HCT116 (cell line): Measurements from ENCODE around the gene ADD1. TPM values are rescaled to one million over a fixed set of nuclear protein-coding genes. Genes with fewer than 3 reads are reported as not detected.

ENCODE experiments used
- ATAC-seq: fragments of 200-7000 bp; cut with Tn5 transposase; 2 replicates; pipeline ENCODE4 v1.9.1; 2020; ENCODE audit warnings: mild to moderate bottlenecking, moderate library complexity
- BruUV-seq: library from RNA; stranded (reverse); fragments of 400-500 nt; replicated peaks from 2 replicates; lab custom pipeline; 2021; lab: Mats Ljungman, UMichigan
- CTCF ChIA-PET: fragments of 300-600 bp; sonication (Branson Sonifier 250); formaldehyde crosslinking; loops from one replicate; lab custom pipeline; 2021; ENCODE audit warnings: antibody characterized with exemption; lab: Charles Lee
- POLR2A ChIA-PET: fragments of 300-600, 350-600 bp; sonication (Branson Sonifier 250); formaldehyde crosslinking; loops from one replicate; lab custom pipeline; 2021; ENCODE audit warnings: antibody characterized with exemption; lab: Charles Lee
- RAD21 ChIA-PET, 2 experiments: fragments of 300-600 bp; sonication (Branson Sonifier 250); formaldehyde crosslinking; loops; one replicate each; lab custom pipeline; 2023; ENCODE audit warnings: low total read pairs in 2 of 2; ENCODE audit not compliant: uncharacterized antibody in 2 of 2, unreplicated experiment in 2 of 2, low non-redundant PET in 1 of 2; lab: Charles Lee
- DNase-seq: peaks from one replicate; pipeline ENCODE4 v3.0.0-alpha.2; 2010; ENCODE audit warnings: low read depth, low spot score
- H2AFZ ChIP-seq: fragments of 200-600 bp; shearing (Covaris generic), sonication (generic); 2 replicates; pipeline ENCODE4 v1.6.1; 2017; ENCODE audit warnings: low read depth, mixed run types, mixed read lengths, antibody characterized with exemption, low read length; ENCODE audit not compliant: poor library complexity, severe bottlenecking
- H3K27ac ChIP-seq: 2 replicates; pipeline ENCODE4 v1.5.1; 2012; ENCODE audit warnings: low read depth, low read length
- H3K27me3 ChIP-seq: fragments of 200-600 bp; sonication (generic); 2 replicates; pipeline ENCODE4 v1.6.1; 2016; ENCODE audit warnings: mixed run types, low read length, mixed read lengths; ENCODE audit not compliant: insufficient read depth
- H3K36me3 ChIP-seq, 2 experiments: fragments of 200-500 bp in 1 of 2; fragments of 200-600 bp in 1 of 2; sonication (Bioruptor generic) in 1 of 2; sonication (generic) in 1 of 2; 2 replicates each; pipeline versions ENCODE4 v1.5.1 to v1.6.1; 2014 to 2016; ENCODE audit warnings: low read length in 2 of 2, inconsistent platforms in 1 of 2, mixed read lengths in 1 of 2, mixed run types in 1 of 2; ENCODE audit not compliant: insufficient read depth in 2 of 2, control insufficient read depth in 1 of 2
- H3K4me1 ChIP-seq, 2 experiments: fragments of 200-600 bp in 1 of 2; sonication (generic) in 1 of 2; 2 replicates each; pipeline versions ENCODE4 v1.5.1 to v1.6.1; 2012 to 2017; ENCODE audit warnings: low read length in 2 of 2, inconsistent platforms in 1 of 2, mild to moderate bottlenecking in 1 of 2, mixed read lengths in 1 of 2, mixed run types in 1 of 2, moderate library complexity in 1 of 2; ENCODE audit not compliant: insufficient read depth in 2 of 2, control insufficient read depth in 1 of 2
- H3K4me2 ChIP-seq: fragments of 200-600 bp; sonication (generic); 2 replicates; pipeline ENCODE4 v1.6.1; 2017; ENCODE audit warnings: mixed run types, low read length, mixed read lengths
- H3K4me3 ChIP-seq, 2 experiments: fragments of 200-600 bp in 1 of 2; sonication (generic) in 1 of 2; replicated peaks in 1 of 2; 2 replicates each; pipeline ENCODE4 v1.5.1; 2011 to 2016; ENCODE audit warnings: low read length in 2 of 2, control low read depth in 1 of 2, low read depth in 1 of 2, mild to moderate bottlenecking in 1 of 2, mixed read lengths in 1 of 2, mixed run types in 1 of 2
- H3K79me2 ChIP-seq: fragments of 200-600 bp; sonication (generic); 2 replicates; pipeline ENCODE4 v1.6.1; 2017; ENCODE audit warnings: mild to moderate bottlenecking, mixed run types, low read length, moderate library complexity, mixed read lengths; ENCODE audit not compliant: insufficient read depth
- H3K9ac ChIP-seq: fragments of 200-600 bp; sonication (generic); 2 replicates; pipeline ENCODE4 v1.6.1; 2016; ENCODE audit warnings: low read length, mixed read lengths
- H3K9me2 ChIP-seq: fragments of 200-600 bp; sonication (generic), shearing (Covaris generic); 2 replicates; pipeline ENCODE4 v1.6.1; 2017; ENCODE audit warnings: mixed run types, mild to moderate bottlenecking, moderate library complexity; ENCODE audit not compliant: insufficient read depth
- H3K9me3 ChIP-seq, 2 experiments: fragments of 200-500 bp in 1 of 2; fragments of 200-600 bp in 1 of 2; sonication (Bioruptor generic) in 1 of 2; sonication (generic) in 1 of 2; 2 replicates each; pipeline ENCODE4 v1.6.1; 2014 to 2017; ENCODE audit warnings: low read length in 2 of 2, mixed read lengths in 2 of 2, inconsistent platforms in 1 of 2, low read depth in 1 of 2, mild to moderate bottlenecking in 1 of 2, mixed run types in 1 of 2, moderate library complexity in 1 of 2; ENCODE audit not compliant: control insufficient read depth in 1 of 2, insufficient read depth in 1 of 2
- H4K20me1 ChIP-seq: fragments of 200-600 bp; sonication (generic), shearing (Covaris generic); 2 replicates; pipeline ENCODE4 v1.6.1; 2017; ENCODE audit warnings: mixed run types, mild to moderate bottlenecking, moderate library complexity; ENCODE audit not compliant: insufficient read depth
- ATF3 ChIP-seq: IDR thresholded peaks from 2 replicates; pipeline ENCODE4 v1.6.1; 2012
- CBX3 ChIP-seq: IDR thresholded peaks from 2 replicates; pipeline ENCODE4 v1.6.1; 2012; ENCODE audit warnings: low read depth
- EGR1 ChIP-seq: IDR thresholded peaks from 2 replicates; pipeline ENCODE4 v1.6.1; 2012; ENCODE audit warnings: low read depth
- ELF1 ChIP-seq: IDR thresholded peaks from 2 replicates; pipeline ENCODE4 v1.6.1; 2012; ENCODE audit warnings: low read depth, borderline replicate concordance
- EZH2 ChIP-seq: fragments of 200-600 bp; sonication (generic); IDR thresholded peaks from 2 replicates; pipeline ENCODE4 v1.6.1; 2017; ENCODE audit warnings: antibody characterized with exemption, mixed run types
- EZH2phosphoT487 ChIP-seq: fragments of 200-600 bp; IDR thresholded peaks from 2 replicates; pipeline ENCODE4 v1.6.1; 2018; ENCODE audit warnings: antibody characterized with exemption, borderline replicate concordance
- POLR2AphosphoS5 ChIP-seq: IDR thresholded peaks from 2 replicates; pipeline ENCODE4 v1.6.1; 2011; ENCODE audit warnings: mild to moderate bottlenecking, low read depth, low read length, moderate library complexity
- RAD21 ChIP-seq: IDR thresholded peaks from 2 replicates; pipeline ENCODE4 v1.6.1; 2012; ENCODE audit warnings: low read depth, mild to moderate bottlenecking
- SIN3A ChIP-seq: IDR thresholded peaks from 2 replicates; pipeline ENCODE4 v1.6.1; 2012; ENCODE audit warnings: low read depth
- SP1 ChIP-seq: IDR thresholded peaks from 2 replicates; pipeline ENCODE4 v1.6.1; 2012; ENCODE audit warnings: low read depth
- SRF ChIP-seq: IDR thresholded peaks from 2 replicates; pipeline ENCODE4 v1.6.1; 2012; ENCODE audit warnings: low read depth
- TCF7L2 ChIP-seq: IDR thresholded peaks from 2 replicates; pipeline ENCODE4 v1.7.0; 2011; ENCODE audit warnings: borderline replicate concordance, inconsistent platforms; ENCODE audit not compliant: insufficient read depth, insufficient read length; ENCODE audit errors: extremely low read depth
- ZFX ChIP-seq: fragments of 450-650 bp; IDR thresholded peaks from 2 replicates; pipeline ENCODE4 v1.6.1; 2017
- ZNF274 ChIP-seq: fragments of 200-500 bp; sonication (Bioruptor generic); IDR thresholded peaks from 2 replicates; pipeline ENCODE4 v1.6.1; 2014; ENCODE audit warnings: mild to moderate bottlenecking, low read depth, low read length, inconsistent platforms
- intact Hi-C: fragments of 100-400 bp; cut with micrococcal nuclease; formaldehyde crosslinking; loops from 2 replicates; pipeline ENCODE4 v1.10.0; 2022
- total RNA-seq: library from RNA; stranded (reverse); gene quantifications from one replicate; pipeline ENCODE4 v1.2.1, GENCODE V29; 2021; ENCODE audit not compliant: unreplicated experiment
- TF ChIP-seq, protein P1 (sequence below), 3 experiments: fragments of 200-600 bp in 1 of 3; sonication (generic) in 1 of 3; IDR thresholded peaks in 2 of 3; conservative IDR thresholded peaks in 1 of 3; 2 replicates each; pipeline ENCODE4 v1.5.1; 2012 to 2017; ENCODE audit warnings: low read depth in 2 of 3, low read length in 2 of 3, antibody characterized with exemption in 1 of 3, borderline replicate concordance in 1 of 3, control low read depth in 1 of 3, mild to moderate bottlenecking in 1 of 3, mixed read lengths in 1 of 3, mixed run types in 1 of 3, moderate library complexity in 1 of 3; ENCODE audit not compliant: insufficient read depth in 1 of 3
- TF ChIP-seq, protein P2 (sequence below): IDR thresholded peaks from 2 replicates; pipeline ENCODE4 v1.6.1; 2012
- TF ChIP-seq, protein P3 (sequence below): IDR thresholded peaks from 2 replicates; pipeline ENCODE4 v1.6.1; 2012; ENCODE audit warnings: low read depth

The ADD1 gene
- total RNA-seq, 1 experiment from 2014 or later = 139 TPM

DNA sequence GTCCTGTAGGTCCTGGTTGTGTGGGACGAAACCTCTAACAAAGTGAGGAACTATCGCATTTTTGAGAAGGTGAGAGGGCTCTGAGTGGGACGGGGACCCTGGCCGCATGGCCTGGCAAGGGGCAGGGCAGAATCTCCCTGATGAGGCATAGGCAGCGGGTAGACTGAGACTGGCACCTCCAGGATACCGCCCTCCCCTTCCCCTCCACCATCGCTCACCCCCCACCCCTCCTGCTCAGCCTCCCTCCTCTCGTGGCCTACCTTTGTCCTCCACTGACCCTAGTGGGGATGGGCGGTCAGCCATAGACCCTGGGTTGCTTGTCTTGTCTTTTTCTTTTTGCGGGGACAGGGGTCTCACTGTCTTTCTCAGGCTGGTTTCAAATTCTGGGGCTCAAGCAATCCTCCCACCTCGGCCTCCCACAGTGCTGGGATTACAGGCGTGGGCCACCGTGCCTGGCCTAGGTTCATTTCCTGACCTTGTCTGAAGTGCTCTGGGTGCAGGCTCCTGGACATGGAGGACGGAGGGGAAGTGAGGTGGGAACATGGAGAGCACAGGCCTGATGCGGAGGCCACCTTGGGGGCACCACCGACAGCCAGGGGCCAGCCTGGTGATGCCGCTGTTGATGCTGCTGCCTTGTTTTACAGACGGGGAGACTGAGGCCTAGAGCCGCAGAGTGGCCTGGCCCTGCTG, 10.5 kb upstream of the ADD1 start (continued):
- TF ChIP-seq ZFX (no peak), SRF (no peak), ZNF274 (no peak), EZH2phosphoT487 (no peak), EGR1 (no peak), ATF3 (no peak), EZH2 (no peak), CBX3 (no peak)
- TF ChIP-seq, protein P1, sequence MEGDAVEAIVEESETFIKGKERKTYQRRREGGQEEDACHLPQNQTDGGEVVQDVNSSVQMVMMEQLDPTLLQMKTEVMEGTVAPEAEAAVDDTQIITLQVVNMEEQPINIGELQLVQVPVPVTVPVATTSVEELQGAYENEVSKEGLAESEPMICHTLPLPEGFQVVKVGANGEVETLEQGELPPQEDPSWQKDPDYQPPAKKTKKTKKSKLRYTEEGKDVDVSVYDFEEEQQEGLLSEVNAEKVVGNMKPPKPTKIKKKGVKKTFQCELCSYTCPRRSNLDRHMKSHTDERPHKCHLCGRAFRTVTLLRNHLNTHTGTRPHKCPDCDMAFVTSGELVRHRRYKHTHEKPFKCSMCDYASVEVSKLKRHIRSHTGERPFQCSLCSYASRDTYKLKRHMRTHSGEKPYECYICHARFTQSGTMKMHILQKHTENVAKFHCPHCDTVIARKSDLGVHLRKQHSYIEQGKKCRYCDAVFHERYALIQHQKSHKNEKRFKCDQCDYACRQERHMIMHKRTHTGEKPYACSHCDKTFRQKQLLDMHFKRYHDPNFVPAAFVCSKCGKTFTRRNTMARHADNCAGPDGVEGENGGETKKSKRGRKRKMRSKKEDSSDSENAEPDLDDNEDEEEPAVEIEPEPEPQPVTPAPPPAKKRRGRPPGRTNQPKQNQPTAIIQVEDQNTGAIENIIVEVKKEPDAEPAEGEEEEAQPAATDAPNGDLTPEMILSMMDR (IDR thresholded peaks at IDR 0.05 in 2 of 3, conservative IDR thresholded peaks at IDR 0.05 in 1 of 3; ENCODE audit: borderline replicate concordance in 1 of 3, insufficient read depth in 1 of 3, low read depth in 2 of 3, low read length in 2 of 3) = no peak
- TF ChIP-seq, all 23 proteins: peak for 0

DNA sequence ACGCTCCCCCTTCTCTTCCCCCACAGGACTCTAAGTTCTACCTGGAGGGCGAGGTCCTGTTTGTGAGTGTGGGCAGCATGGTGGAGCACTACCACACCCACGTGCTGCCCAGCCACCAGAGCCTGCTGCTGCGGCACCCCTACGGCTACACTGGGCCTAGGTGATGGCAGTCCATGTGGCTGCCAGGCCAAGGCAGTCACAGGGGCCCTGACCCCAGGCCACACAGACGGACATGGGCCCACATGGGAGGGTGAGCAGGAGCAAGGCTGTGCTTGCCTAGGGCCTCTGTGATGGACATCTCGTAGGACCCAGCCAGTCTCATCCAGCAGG, 10.0 kb upstream of the ADD1 start:
- TF ChIP-seq EZH2 = no peak
- TF ChIP-seq ZFX = no peak
- TF ChIP-seq EZH2phosphoT487 = no peak
- TF ChIP-seq, protein P2, sequence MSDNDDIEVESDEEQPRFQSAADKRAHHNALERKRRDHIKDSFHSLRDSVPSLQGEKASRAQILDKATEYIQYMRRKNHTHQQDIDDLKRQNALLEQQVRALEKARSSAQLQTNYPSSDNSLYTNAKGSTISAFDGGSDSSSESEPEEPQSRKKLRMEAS = no peak
- TF ChIP-seq POLR2AphosphoS5 = no peak
- TF ChIP-seq ELF1 = no peak
- no peak for TF ChIP-seq ZNF274
- no peak for TF ChIP-seq RAD21
- no peak for TF ChIP-seq SP1
- no peak for TF ChIP-seq ATF3
- TF ChIP-seq SIN3A = no peak
- TF ChIP-seq TCF7L2 = no peak
- no peak for TF ChIP-seq SRF
- TF ChIP-seq, protein P3, sequence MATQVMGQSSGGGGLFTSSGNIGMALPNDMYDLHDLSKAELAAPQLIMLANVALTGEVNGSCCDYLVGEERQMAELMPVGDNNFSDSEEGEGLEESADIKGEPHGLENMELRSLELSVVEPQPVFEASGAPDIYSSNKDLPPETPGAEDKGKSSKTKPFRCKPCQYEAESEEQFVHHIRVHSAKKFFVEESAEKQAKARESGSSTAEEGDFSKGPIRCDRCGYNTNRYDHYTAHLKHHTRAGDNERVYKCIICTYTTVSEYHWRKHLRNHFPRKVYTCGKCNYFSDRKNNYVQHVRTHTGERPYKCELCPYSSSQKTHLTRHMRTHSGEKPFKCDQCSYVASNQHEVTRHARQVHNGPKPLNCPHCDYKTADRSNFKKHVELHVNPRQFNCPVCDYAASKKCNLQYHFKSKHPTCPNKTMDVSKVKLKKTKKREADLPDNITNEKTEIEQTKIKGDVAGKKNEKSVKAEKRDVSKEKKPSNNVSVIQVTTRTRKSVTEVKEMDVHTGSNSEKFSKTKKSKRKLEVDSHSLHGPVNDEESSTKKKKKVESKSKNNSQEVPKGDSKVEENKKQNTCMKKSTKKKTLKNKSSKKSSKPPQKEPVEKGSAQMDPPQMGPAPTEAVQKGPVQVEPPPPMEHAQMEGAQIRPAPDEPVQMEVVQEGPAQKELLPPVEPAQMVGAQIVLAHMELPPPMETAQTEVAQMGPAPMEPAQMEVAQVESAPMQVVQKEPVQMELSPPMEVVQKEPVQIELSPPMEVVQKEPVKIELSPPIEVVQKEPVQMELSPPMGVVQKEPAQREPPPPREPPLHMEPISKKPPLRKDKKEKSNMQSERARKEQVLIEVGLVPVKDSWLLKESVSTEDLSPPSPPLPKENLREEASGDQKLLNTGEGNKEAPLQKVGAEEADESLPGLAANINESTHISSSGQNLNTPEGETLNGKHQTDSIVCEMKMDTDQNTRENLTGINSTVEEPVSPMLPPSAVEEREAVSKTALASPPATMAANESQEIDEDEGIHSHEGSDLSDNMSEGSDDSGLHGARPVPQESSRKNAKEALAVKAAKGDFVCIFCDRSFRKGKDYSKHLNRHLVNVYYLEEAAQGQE = no peak
- ChIA-PET CTCF (no interaction called here), RAD21 (no interaction called here), POLR2A (no interaction called here)
- H3K79me2 ChIP-seq = no peaks in the 10 kb centered on the region
- DNase-seq (no peak), ATAC-seq (no peak)
- intact Hi-C loops = no loop called here
- H3K9ac ChIP-seq = no peak overlapping the region
- no peaks in the 10 kb centered on the region for H3K4me1 ChIP-seq
- H3K36me3 ChIP-seq = peaks cover 0 to 17% of the 10 kb centered on the region in 2 experiments; a peak in 2 of 4 replicates
- no peak overlapping the region for H2AFZ ChIP-seq
- no peaks in the 10 kb centered on the region for H4K20me1 ChIP-seq
- no peaks in the 10 kb centered on the region for H3K27me3 ChIP-seq
- no peak overlapping the region for H3K27ac ChIP-seq
- H3K9me2 ChIP-seq = no peaks in the 10 kb centered on the region
- no TSS peak for BruUV-seq
- H3K9me3 ChIP-seq = no peaks in the 10 kb centered on the region
- no peak overlapping the region for H3K4me3 ChIP-seq
- no peak overlapping the region for H3K4me2 ChIP-seq
